Parathyroid adenoma (tissue), 2 donors: ENCODE measurements around the gene RPL18.

Experiments used
- H2AFZ ChIP-seq: fragments of 300-600 bp; sonication (generic); one replicate; pipeline ENCODE4 v1.7.0; 2017; ENCODE audit warnings: antibody characterized with exemption, mild to moderate bottlenecking
- H3K27ac ChIP-seq: fragments of 300-600 bp; sonication (generic); one replicate; pipeline ENCODE4 v1.7.0; 2017
- H3K27me3 ChIP-seq: fragments of 300-600 bp; sonication (generic); one replicate; pipeline ENCODE4 v1.7.0; 2017; ENCODE audit warnings: low read length; ENCODE audit not compliant: control insufficient read depth, insufficient read depth
- H3K36me3 ChIP-seq: fragments of 300-600 bp; sonication (generic); one replicate; pipeline ENCODE4 v1.7.0; 2017; ENCODE audit warnings: low read length; ENCODE audit not compliant: control insufficient read depth, insufficient read depth
- H3K4me1 ChIP-seq: fragments of 300-600 bp; sonication (generic); one replicate; pipeline ENCODE4 v1.7.0; 2017; ENCODE audit warnings: control low read depth
- H3K4me2 ChIP-seq: fragments of 300-600 bp; sonication (generic); one replicate; pipeline ENCODE4 v1.7.0; 2017; ENCODE audit warnings: low read length
- H3K4me3 ChIP-seq: fragments of 300-600 bp; sonication (generic); one replicate; pipeline ENCODE4 v1.7.0; 2017; ENCODE audit warnings: low read depth, low read length
- H3K79me2 ChIP-seq: fragments of 300-600 bp; sonication (generic); one replicate; pipeline ENCODE4 v1.7.0; 2017; ENCODE audit warnings: control low read depth
- H3K9ac ChIP-seq: fragments of 300-600 bp; sonication (generic); one replicate; pipeline ENCODE4 v1.7.0; 2017; ENCODE audit warnings: mild to moderate bottlenecking
- H3K9me3 ChIP-seq: fragments of 300-600 bp; sonication (generic); one replicate; pipeline ENCODE4 v1.7.0; 2017; ENCODE audit warnings: low read length; ENCODE audit not compliant: control insufficient read depth
- TF ChIP-seq, protein P1 (sequence below): fragments of 300-600 bp; sonication (generic); IDR thresholded peaks from one replicate; pipeline ENCODE4 v1.7.0; 2017; ENCODE audit warnings: antibody characterized with exemption, mild to moderate bottlenecking
- donor health status: primary hyperparathyroidism.

RPL18 gene

DNA sequence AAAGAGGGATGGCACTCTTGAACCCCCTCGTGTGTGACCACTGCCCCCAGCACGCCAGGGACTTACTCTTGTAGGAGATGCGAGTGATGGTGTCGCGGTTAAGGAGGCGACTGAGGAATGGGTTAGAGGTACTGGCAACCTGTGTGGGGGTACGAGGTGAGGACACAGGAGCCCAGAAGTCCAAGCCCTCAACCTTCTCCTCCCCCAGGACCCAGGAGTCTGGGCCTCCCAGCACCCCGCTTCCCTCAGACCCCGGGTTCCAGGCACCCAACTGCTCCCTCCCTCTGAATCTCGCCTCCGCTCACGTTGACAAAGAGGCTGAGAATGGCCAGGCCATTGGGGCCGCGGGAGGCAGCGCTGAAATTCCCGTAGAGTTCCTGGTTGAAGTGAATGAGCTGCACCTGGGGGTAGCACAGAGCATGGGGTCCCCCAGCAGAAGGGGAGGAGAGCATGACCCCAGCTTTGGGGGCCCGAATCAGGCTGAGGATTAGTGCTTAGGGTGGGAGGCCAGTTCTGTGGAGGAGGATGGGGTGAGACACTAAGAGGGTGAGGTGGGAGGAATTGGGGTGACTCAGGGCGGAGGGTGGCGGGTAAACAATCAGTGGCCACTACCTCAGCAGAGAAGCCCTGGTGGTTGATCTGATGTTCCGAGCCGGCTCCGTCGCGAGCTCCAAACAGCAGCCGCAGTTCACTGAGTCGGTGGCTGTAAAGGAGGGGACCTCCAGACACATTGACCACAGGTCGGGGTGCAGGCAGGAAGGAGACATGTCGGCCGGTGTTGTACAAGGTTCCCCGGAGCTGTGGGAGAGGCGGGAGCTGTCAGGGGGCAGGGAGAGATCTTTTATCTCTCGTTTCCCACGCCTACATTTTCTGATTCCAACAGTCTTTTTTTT lies 20.8 kb upstream of the RPL18 start:
- TF ChIP-seq, protein P1, sequence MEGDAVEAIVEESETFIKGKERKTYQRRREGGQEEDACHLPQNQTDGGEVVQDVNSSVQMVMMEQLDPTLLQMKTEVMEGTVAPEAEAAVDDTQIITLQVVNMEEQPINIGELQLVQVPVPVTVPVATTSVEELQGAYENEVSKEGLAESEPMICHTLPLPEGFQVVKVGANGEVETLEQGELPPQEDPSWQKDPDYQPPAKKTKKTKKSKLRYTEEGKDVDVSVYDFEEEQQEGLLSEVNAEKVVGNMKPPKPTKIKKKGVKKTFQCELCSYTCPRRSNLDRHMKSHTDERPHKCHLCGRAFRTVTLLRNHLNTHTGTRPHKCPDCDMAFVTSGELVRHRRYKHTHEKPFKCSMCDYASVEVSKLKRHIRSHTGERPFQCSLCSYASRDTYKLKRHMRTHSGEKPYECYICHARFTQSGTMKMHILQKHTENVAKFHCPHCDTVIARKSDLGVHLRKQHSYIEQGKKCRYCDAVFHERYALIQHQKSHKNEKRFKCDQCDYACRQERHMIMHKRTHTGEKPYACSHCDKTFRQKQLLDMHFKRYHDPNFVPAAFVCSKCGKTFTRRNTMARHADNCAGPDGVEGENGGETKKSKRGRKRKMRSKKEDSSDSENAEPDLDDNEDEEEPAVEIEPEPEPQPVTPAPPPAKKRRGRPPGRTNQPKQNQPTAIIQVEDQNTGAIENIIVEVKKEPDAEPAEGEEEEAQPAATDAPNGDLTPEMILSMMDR = no peak
- peak overlapping the region; percentile 59 for H3K4me3 ChIP-seq
- H3K36me3 ChIP-seq = no peaks in the 10 kb centered on the region
- H2AFZ ChIP-seq = no peak overlapping the region
- peaks cover 3% of the 10 kb centered on the region for H3K79me2 ChIP-seq
- H3K27me3 ChIP-seq = no peaks in the 10 kb centered on the region
- H3K9me3 ChIP-seq = no peaks in the 10 kb centered on the region
- H3K9ac ChIP-seq = no peak overlapping the region
- no peak overlapping the region for H3K27ac ChIP-seq
- H3K4me2 ChIP-seq = peak overlapping the region; percentile 82
- H3K4me1 ChIP-seq = peaks cover 14% of the 10 kb centered on the region

DNA sequence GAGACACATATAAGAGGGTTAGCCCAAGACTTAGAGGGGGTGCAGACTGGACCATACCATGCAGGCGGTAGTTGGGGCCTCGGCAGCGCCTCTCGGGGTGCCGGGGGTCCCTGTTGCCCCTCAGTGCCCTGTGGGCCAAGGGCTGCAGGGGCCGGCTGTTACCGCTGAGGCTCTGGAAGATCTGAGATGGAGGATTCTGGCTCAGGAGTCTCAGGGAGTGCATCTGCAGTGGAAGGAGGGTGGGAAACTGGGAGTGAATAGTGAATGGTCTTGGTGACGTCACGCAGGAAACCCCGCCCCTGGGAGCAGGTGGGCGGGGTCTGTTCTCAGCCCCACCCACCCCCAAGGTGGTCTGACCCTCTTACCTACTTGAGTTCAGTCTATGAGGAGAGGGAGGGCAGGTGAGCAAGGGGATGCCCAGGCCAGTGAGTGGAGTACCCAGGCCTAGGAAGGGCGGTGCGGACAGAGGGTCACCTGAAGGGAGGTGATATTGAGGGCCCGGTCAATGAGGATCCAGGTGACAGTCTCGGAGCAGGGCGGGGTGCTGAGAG lies 19.9 kb upstream of the RPL18 start:
- Histone ChIP-seq H3K9ac (no peak overlapping the region), H2AFZ (peak overlapping the region; percentile 76), H3K79me2 (no peaks in the 10 kb centered on the region), H3K4me2 (peak overlapping the region; percentile 72), H3K36me3 (no peaks in the 10 kb centered on the region), H3K27me3 (no peaks in the 10 kb centered on the region), H3K27ac (peak overlapping the region; percentile 99), H3K4me1 (peaks cover 14% of the 10 kb centered on the region), H3K9me3 (no peaks in the 10 kb centered on the region), H3K4me3 (peak overlapping the region; percentile 81)
- TF ChIP-seq, protein P1 = no peak

DNA sequence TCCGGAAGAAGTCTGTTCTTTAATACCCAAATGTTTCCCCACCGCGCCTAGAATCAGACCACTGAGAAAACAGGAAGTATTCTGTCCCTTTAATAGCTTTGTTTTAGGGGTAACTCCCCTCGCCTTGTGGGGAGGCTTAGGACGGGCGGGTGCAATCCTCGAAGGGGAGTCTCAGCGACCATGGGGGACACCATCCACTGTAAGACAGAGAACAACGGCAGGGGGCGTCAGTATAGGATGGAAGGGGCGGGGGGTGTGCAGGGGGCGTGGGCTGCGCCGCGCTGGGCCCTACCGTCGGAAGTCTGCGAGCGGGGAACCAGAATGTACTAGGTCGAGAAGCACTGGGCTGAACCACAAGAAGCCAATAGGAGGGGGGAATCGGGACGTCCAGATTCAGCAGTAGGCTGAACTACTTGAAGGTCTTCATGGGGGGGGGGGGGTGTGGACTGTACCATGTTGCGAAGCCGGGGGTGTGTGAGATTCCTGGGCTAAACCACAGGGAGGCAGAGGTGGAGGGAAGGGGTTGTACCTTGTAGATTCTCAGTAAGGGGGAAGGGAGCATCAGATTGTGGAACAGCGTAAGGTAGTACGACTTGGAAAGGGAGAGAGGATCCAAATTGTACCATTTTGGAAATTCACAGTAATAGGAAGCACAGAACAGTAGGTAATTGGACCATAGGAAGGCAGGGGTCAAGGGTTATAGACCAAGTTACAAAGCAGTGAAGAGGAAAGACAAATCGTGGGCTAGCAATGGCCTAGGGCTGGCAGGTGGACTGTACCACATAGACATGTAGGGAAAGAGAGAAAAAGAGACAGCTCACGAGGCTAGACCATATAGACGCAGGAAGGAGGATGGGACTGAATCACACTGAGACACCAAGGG lies 19.2 kb upstream of the RPL18 start:
- Histone ChIP-seq H3K79me2 (no peaks in the 10 kb centered on the region), H3K27me3 (no peaks in the 10 kb centered on the region), H3K4me3 (peak overlapping the region; percentile 81), H3K9me3 (no peaks in the 10 kb centered on the region), H3K27ac (peak overlapping the region; percentile 99), H3K9ac (peak overlapping the region; percentile 82), H2AFZ (peak overlapping the region; percentile 76), H3K4me1 (peaks cover 21% of the 10 kb centered on the region), H3K4me2 (peak overlapping the region; percentile 72), H3K36me3 (no peaks in the 10 kb centered on the region)
- TF ChIP-seq, protein P1 = peak; percentile 29

DNA sequence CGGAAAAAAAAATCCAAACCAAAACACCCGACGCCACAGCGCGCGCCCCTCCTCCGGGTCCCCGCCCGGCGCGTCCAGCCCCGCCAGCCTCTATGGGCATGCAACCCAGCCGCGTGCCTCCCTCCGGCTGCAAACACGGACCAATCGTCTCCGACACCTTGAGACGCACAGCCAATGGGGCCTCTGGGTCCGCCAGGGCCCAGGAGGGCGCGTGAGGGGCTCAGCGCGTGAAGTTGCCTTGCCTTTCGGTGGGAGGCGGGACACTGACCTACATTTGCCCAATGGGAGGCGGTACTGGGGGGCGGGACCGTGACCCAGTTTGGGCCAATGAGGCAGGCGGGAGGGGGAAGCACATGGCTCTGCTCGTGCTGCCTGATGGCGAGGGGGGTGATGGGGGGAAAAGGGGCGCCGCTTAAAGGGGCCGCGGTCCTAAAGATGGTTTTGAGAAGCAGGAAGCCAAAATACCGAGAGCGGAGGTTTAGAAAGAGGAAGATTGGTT lies 18.5 kb upstream of the RPL18 start:
- H3K4me1 ChIP-seq = peaks cover 28% of the 10 kb centered on the region
- peak overlapping the region; percentile 81 for H3K4me3 ChIP-seq
- H3K79me2 ChIP-seq = no peaks in the 10 kb centered on the region
- peak overlapping the region; percentile 99 for H3K27ac ChIP-seq
- peak overlapping the region; percentile 82 for H3K9ac ChIP-seq
- peak overlapping the region; percentile 76 for H2AFZ ChIP-seq
- H3K4me2 ChIP-seq = peak overlapping the region; percentile 72
- no peaks in the 10 kb centered on the region for H3K27me3 ChIP-seq
- no peaks in the 10 kb centered on the region for H3K9me3 ChIP-seq
- no peaks in the 10 kb centered on the region for H3K36me3 ChIP-seq
- TF ChIP-seq, protein P1 = no peak
